ENCODE measurements around the gene SCLY.

Gene SCLY

DNA sequence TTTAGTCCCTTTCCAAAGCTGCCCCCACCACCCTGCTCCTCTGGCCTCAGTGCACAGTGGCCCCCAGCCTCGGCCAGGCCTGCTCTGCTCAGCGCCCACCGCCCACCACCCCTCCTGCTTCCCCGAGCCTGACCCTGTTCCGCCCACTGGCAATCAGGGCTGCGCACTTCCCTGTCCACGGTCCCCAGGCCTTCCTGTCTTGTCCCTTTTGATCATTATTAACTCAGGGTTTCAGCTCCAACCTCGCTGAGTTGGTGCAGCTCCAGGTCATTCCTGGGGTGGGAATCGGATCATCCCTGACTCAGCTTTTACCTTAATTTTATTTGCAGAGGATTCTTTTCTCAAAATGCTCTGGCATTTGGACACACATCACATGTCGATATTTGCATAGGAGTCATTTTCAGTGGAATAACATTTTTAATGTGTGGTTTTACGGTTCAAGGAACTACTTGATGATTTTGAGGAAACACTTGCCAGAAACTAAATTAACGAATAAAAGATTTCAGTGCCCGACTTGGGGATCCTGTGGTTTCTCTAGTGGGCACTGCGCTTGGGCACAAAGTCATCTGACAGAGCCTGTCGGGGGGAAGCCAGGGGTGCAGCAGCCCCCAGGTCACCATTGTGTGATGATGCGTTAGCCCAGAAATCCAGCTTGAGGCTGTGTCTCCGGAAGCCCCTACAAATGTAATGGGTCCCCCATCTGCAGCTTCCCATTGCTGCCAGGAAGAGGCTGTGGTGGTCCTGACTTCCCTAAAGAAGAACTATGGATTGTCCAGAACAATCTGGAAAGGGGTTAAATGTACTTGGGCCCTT is 38.3 kb downstream of the SCLY start:
- H3K4me3 ChIP-seq (ENCODE audit: low read depth, low read length): no peak overlapping the region
- TF ChIP-seq, protein P1, sequence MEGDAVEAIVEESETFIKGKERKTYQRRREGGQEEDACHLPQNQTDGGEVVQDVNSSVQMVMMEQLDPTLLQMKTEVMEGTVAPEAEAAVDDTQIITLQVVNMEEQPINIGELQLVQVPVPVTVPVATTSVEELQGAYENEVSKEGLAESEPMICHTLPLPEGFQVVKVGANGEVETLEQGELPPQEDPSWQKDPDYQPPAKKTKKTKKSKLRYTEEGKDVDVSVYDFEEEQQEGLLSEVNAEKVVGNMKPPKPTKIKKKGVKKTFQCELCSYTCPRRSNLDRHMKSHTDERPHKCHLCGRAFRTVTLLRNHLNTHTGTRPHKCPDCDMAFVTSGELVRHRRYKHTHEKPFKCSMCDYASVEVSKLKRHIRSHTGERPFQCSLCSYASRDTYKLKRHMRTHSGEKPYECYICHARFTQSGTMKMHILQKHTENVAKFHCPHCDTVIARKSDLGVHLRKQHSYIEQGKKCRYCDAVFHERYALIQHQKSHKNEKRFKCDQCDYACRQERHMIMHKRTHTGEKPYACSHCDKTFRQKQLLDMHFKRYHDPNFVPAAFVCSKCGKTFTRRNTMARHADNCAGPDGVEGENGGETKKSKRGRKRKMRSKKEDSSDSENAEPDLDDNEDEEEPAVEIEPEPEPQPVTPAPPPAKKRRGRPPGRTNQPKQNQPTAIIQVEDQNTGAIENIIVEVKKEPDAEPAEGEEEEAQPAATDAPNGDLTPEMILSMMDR (IDR thresholded peaks at IDR 0.05; ENCODE audit: low read depth, low read length): no peak
- no peak for DNase-seq (ENCODE audit: low read depth, low spot score)
- in situ Hi-C loops (cut with HindIII; ENCODE audit: low sequenced_read_pairs): no loop called here

- H3K4me3 ChIP-seq (ENCODE audit: low read depth, low read length): no peak overlapping the region
- in situ Hi-C loops (cut with HindIII; ENCODE audit: low sequenced_read_pairs): no loop called here
Observed at GRCh38 chr2:238099714-238100048, 38.9 kb downstream of the SCLY start.

DNA sequence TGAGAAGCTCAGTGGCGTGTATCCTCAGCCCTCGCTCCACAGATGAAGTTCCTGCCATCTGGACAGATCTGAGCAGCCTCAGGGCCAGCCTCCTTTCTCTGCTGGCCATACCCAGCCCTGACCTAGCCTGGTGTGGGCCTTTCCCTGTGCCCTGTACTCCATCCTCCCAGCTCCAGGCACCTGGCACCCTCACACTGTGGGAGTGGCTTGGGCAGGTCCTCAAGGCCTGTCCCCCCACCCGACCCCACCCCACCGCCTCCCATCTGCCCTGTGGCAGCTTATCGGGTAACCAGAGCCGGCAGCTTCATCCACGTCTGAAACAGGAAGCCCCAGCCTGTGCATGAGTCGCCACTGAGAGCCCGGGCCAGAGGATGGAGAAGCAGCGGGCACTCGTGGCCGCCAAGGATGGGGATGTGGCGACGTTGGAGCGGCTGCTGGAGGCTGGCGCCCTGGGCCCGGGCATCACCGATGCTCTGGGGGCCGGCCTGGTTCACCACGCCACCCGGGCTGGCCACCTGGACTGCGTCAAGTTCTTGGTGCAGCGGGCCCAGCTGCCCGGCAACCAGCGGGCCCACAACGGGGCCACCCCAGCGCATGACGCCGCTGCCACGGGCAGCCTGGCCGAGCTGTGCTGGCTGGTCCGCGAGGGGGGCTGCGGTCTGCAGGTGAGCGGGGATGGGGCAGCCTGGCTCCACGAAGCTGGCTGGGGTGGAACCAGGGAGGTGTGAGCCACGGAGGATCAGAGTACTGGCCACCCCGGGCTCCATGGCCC is 39.4 kb downstream of the SCLY start, which contains the start of gene ESPNL:
ESPNL (plus strand) TSS at position 292 of the 772 bp plus-strand sequence; CDS start at position 372, 80 bp downstream.
- in situ Hi-C loops (cut with HindIII; ENCODE audit: low sequenced_read_pairs): no loop called here
- no peak within 1 kb of the TSS for H3K4me3 ChIP-seq (ENCODE audit: low read depth, low read length)
- TF ChIP-seq, protein P1 (IDR thresholded peaks at IDR 0.05; ENCODE audit: low read depth, low read length): no peak
- no peak for DNase-seq (ENCODE audit: low read depth, low spot score)

More at GRCh38 chr2:238099714-238100048, 38.9 kb downstream of the SCLY start:
- no peak for DNase-seq (ENCODE audit: low read depth, low spot score)
- TF ChIP-seq, protein P1 (IDR thresholded peaks at IDR 0.05; ENCODE audit: low read depth, low read length): no peak

- in situ Hi-C loops (cut with HindIII; ENCODE audit: low sequenced_read_pairs): no loop called here
- TF ChIP-seq, protein P1 (IDR thresholded peaks at IDR 0.05; ENCODE audit: low read depth, low read length): no peak
- H3K4me3 ChIP-seq (ENCODE audit: low read depth, low read length): no peak overlapping the region
- no peak for DNase-seq (ENCODE audit: low read depth, low spot score)
Observed at GRCh38 chr2:238100821-238101771, 40.3 kb downstream of the SCLY start.

- TF ChIP-seq, protein P1 (IDR thresholded peaks at IDR 0.05; ENCODE audit: low read depth, low read length): no peak
- no peak for DNase-seq (ENCODE audit: low read depth, low spot score)
- no peak overlapping the region for H3K4me3 ChIP-seq (ENCODE audit: low read depth, low read length)
- in situ Hi-C loops (cut with HindIII; ENCODE audit: low sequenced_read_pairs): no loop called here
Observed at GRCh38 chr2:238101891-238102841, 41.4 kb downstream of the SCLY start.

Measured in astrocyte of the spinal cord (primary cell).